ENCODE results near the gene NFIX. TPM values are rescaled to one million over a fixed set of nuclear protein-coding genes. Genes with fewer than 3 reads are reported as not detected.

The NFIX gene
- total and polyA plus RNA-seq, 2 donors (not counting 3 experiments of a cell fraction or from before 2014, with no cell fraction given), result 9.8 to 37.7 TPM

- dilution Hi-C loops (cut with MboI; ENCODE audit: extremely low pct_ligation_motif_present, low sequenced_read_pairs) (no loop called here), intact Hi-C loops (cut with micrococcal nuclease) (loop anchor here (2.0 kb wide), 1 partner anchor 16 kb away; no protein-coding TSS in a partner anchor)
- H3K36me3 ChIP-seq (ENCODE audit: control insufficient read depth in 2 of 2, extremely low read depth in 1 of 2, insufficient read depth in 2 of 2, low read length in 2 of 2), result no peaks in the 10 kb centered on the region
- H3K4me3 ChIP-seq (replicated peaks in 1 of 3; ENCODE audit: insufficient read depth in 1 of 3, low read depth in 1 of 3, low read length in 3 of 3), result peak overlapping the region in 1 of 3 experiments; percentile 1
- H2AFZ ChIP-seq (ENCODE audit: low read depth, low read length), result no peak overlapping the region
- DNase-seq (ENCODE audit: low read depth, low spot score) (peak; percentile 11), FAIRE-seq (no peak)
- CTCF ChIA-PET, result interaction anchor here (0.7 to 2.3 kb wide), 12 partner anchors 8 to 81 kb away, joined by 3 to 8 read pairs (median 4); no protein-coding TSS in a partner anchor
- no peaks in the 10 kb centered on the region for H3K9me1 ChIP-seq (replicated peaks; ENCODE audit: control insufficient read depth, extremely low read depth, insufficient read depth, low read length)
- no peaks in the 10 kb centered on the region for H3K79me2 ChIP-seq (ENCODE audit: control insufficient read depth, insufficient read depth, low read length)
- no peaks in the 10 kb centered on the region for H3K4me1 ChIP-seq (ENCODE audit: control insufficient read depth, extremely low read depth, insufficient read depth, low read length)
- no peak overlapping the region for H3K27ac ChIP-seq (ENCODE audit: insufficient read depth, low read depth, low read length)
- peak overlapping the region; percentile 8 for H3K4me2 ChIP-seq (ENCODE audit: insufficient read depth, low read length)
- no peaks in the 10 kb centered on the region for H3K9me3 ChIP-seq (replicated peaks; ENCODE audit: control insufficient read depth, insufficient read depth, low read length)
- peaks cover 0 to 12% of the 10 kb centered on the region in 2 experiments for H3K27me3 ChIP-seq (ENCODE audit: control insufficient read depth in 2 of 2, insufficient read depth in 2 of 2, low read length in 2 of 2)
- BruUV-seq (replicated peaks), result no TSS peak
- TF ChIP-seq JUN (IDR thresholded peaks at IDR 0.05; ENCODE audit: borderline replicate concordance, insufficient read depth, insufficient read length, low read depth) (no peak), MAX (IDR thresholded peaks at IDR 0.05; ENCODE audit: insufficient read depth, insufficient read length) (no peak), FOS (IDR thresholded peaks at IDR 0.05; ENCODE audit: borderline replicate concordance, insufficient read depth, low read length) (no peak), CTCF (IDR thresholded peaks at IDR 0.05; ENCODE audit: extremely low read depth in 1 of 2, insufficient read depth in 1 of 2, low read depth in 1 of 2, low read length in 2 of 2) (no peak), POLR2A (IDR thresholded peaks at IDR 0.05; ENCODE audit: low read depth, low read length) (no peak), MYC (IDR thresholded peaks at IDR 0.05; ENCODE audit: low read depth, low read length) (no peak), GATA2 (IDR thresholded peaks at IDR 0.05; ENCODE audit: insufficient read depth, insufficient read length, low read depth, low read length) (no peak), EZH2 (IDR thresholded peaks at IDR 0.05; ENCODE audit: borderline replicate concordance, low read depth, low read length, severe bottlenecking) (no peak), POLR2AphosphoS5 (IDR thresholded peaks at IDR 0.05; ENCODE audit: insufficient read depth, low read depth, low read length) (no peak)
- H3K9ac ChIP-seq (replicated peaks; ENCODE audit: extremely low read depth, insufficient read depth, low read length), result peak overlapping the region; percentile 20
- POLR2A ChIA-PET, result no interaction called here
- no peaks in the 10 kb centered on the region for H4K20me1 ChIP-seq (replicated peaks; ENCODE audit: control insufficient read depth, extremely low read depth, insufficient read depth, low read length)
Observed at GRCh38 chr19:13012690-13013608, 17.7 kb downstream of the NFIX start.

Measured in endothelial cell of umbilical vein (primary cell).